Measurements from ENCODE around the gene DYRK3.
A peak's percentile ranks its signal among the peaks of the same experiment; 100 is the strongest.

The DYRK3 gene

GRCh38 chr1:206588492-206588891 is 46.8 kb upstream of the DYRK3 start:
- Histone ChIP-seq H3K36me3 (ENCODE audit: control insufficient read depth, low read length) (peaks cover 78% of the 10 kb centered on the region), H3F3A (ENCODE audit: control insufficient read depth, insufficient read depth) (no peaks in the 10 kb centered on the region), H3K79me2 (ENCODE audit: control insufficient read depth, low read length) (no peaks in the 10 kb centered on the region), H3K4me2 (ENCODE audit: low read length) (no peak overlapping the region), H3K9me2 (replicated peaks; ENCODE audit: control insufficient read depth, low read length) (no peaks in the 10 kb centered on the region), H3K4me1 (ENCODE audit: control insufficient read depth, low read length) (no peaks in the 10 kb centered on the region), H4K20me1 (ENCODE audit: control insufficient read depth, insufficient read depth, low read depth, low read length) (no peaks in the 10 kb centered on the region), H3K27ac (ENCODE audit: low read depth, low read length) (no peak overlapping the region), H3K4me3 (ENCODE audit: low read length) (no peak overlapping the region), H3K9me3 (ENCODE audit: control insufficient read depth, insufficient read depth, low read length) (no peaks in the 10 kb centered on the region), H3K27me3 (ENCODE audit: control insufficient read depth, low read length) (no peaks in the 10 kb centered on the region)
- TF ChIP-seq, protein P1, sequence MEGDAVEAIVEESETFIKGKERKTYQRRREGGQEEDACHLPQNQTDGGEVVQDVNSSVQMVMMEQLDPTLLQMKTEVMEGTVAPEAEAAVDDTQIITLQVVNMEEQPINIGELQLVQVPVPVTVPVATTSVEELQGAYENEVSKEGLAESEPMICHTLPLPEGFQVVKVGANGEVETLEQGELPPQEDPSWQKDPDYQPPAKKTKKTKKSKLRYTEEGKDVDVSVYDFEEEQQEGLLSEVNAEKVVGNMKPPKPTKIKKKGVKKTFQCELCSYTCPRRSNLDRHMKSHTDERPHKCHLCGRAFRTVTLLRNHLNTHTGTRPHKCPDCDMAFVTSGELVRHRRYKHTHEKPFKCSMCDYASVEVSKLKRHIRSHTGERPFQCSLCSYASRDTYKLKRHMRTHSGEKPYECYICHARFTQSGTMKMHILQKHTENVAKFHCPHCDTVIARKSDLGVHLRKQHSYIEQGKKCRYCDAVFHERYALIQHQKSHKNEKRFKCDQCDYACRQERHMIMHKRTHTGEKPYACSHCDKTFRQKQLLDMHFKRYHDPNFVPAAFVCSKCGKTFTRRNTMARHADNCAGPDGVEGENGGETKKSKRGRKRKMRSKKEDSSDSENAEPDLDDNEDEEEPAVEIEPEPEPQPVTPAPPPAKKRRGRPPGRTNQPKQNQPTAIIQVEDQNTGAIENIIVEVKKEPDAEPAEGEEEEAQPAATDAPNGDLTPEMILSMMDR (IDR thresholded peaks at IDR 0.05; ENCODE audit: low read depth, low read length, poor library complexity, severe bottlenecking) = no peak
- no peak for TF ChIP-seq EZH2phosphoT487 (IDR thresholded peaks at IDR 0.05; ENCODE audit: borderline replicate concordance, low read length)

DNA sequence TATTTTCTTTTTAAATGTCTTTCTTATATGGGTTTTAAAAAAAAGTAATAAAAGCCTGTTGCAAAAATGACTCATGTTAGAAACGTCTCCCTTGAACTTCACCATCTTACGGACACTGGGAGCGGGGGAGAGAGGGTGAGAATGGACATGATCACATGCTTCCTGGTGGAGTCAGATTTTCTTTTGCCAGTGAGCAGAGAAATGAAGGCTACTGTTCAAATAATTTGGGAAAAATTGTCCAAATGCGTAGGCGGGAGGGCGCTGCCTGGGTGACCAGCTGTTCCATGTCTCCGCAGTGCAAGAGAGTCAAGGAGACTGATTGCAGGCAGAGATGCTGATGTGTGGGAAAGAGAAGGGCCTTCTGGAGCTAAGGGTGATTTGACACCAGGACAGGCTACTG is 46.1 kb upstream of the DYRK3 start:
- Histone ChIP-seq H3K9me3 (ENCODE audit: control insufficient read depth, insufficient read depth, low read length) (no peaks in the 10 kb centered on the region), H3K9me2 (replicated peaks; ENCODE audit: control insufficient read depth, low read length) (no peaks in the 10 kb centered on the region), H3K4me2 (ENCODE audit: low read length) (no peak overlapping the region), H3K27ac (ENCODE audit: low read depth, low read length) (no peak overlapping the region), H3K4me3 (ENCODE audit: low read length) (no peak overlapping the region), H3K4me1 (ENCODE audit: control insufficient read depth, low read length) (no peaks in the 10 kb centered on the region), H3K36me3 (ENCODE audit: control insufficient read depth, low read length) (peaks cover 79% of the 10 kb centered on the region), H3F3A (ENCODE audit: control insufficient read depth, insufficient read depth) (no peaks in the 10 kb centered on the region), H3K79me2 (ENCODE audit: control insufficient read depth, low read length) (no peaks in the 10 kb centered on the region), H3K27me3 (ENCODE audit: control insufficient read depth, low read length) (no peaks in the 10 kb centered on the region), H4K20me1 (ENCODE audit: control insufficient read depth, insufficient read depth, low read depth, low read length) (no peaks in the 10 kb centered on the region)
- TF ChIP-seq, protein P1 (IDR thresholded peaks at IDR 0.05; ENCODE audit: low read depth, low read length, poor library complexity, severe bottlenecking) = no peak
- TF ChIP-seq EZH2phosphoT487 (IDR thresholded peaks at IDR 0.05; ENCODE audit: borderline replicate concordance, low read length) = no peak

- no peaks in the 10 kb centered on the region for H3F3A ChIP-seq (ENCODE audit: control insufficient read depth, insufficient read depth)
- no peaks in the 10 kb centered on the region for H3K9me3 ChIP-seq (ENCODE audit: control insufficient read depth, insufficient read depth, low read length)
- H3K27me3 ChIP-seq (ENCODE audit: control insufficient read depth, low read length) = no peaks in the 10 kb centered on the region
- TF ChIP-seq, protein P1 (IDR thresholded peaks at IDR 0.05; ENCODE audit: low read depth, low read length, poor library complexity, severe bottlenecking) = peak; percentile 79
- no peak for TF ChIP-seq EZH2phosphoT487 (IDR thresholded peaks at IDR 0.05; ENCODE audit: borderline replicate concordance, low read length)
- H3K4me2 ChIP-seq (ENCODE audit: low read length) = no peak overlapping the region
- H3K27ac ChIP-seq (ENCODE audit: low read depth, low read length) = no peak overlapping the region
- no peaks in the 10 kb centered on the region for H3K9me2 ChIP-seq (replicated peaks; ENCODE audit: control insufficient read depth, low read length)
- no peaks in the 10 kb centered on the region for H4K20me1 ChIP-seq (ENCODE audit: control insufficient read depth, insufficient read depth, low read depth, low read length)
- H3K4me3 ChIP-seq (ENCODE audit: low read length) = no peak overlapping the region
- H3K79me2 ChIP-seq (ENCODE audit: control insufficient read depth, low read length) = no peaks in the 10 kb centered on the region
- H3K36me3 ChIP-seq (ENCODE audit: control insufficient read depth, low read length) = peaks cover 79% of the 10 kb centered on the region
- H3K4me1 ChIP-seq (ENCODE audit: control insufficient read depth, low read length) = no peaks in the 10 kb centered on the region
Observed at GRCh38 chr1:206590025-206590758, 45.1 kb upstream of the DYRK3 start.
